T-helper 1 cell treated with Interleukin-12 subunit alpha and Interleukin-12 subunit beta and Interleukin-4 antibody, amounts not matched to agents 30 ng/mL and 1 ng/mL, for 36 hours (primary cell): ENCODE measurements around the gene MAP3K14. TPM values are rescaled to one million over a fixed set of nuclear protein-coding genes. Genes with fewer than 3 reads are reported as not detected.

Experiments
- intact Hi-C: fragments of 100-400 bp; cut with micrococcal nuclease; formaldehyde crosslinking; loops from one replicate; pipeline ENCODE4 v1.15.1; 2024
- total RNA-seq: library from RNA; stranded (reverse); gene quantifications from 2 replicates; pipeline ENCODE4 v1.2.3, GENCODE V29; 2022

MAP3K14 gene
- total RNA-seq, 1 donor from 2014 or later = 44.9 TPM

DNA sequence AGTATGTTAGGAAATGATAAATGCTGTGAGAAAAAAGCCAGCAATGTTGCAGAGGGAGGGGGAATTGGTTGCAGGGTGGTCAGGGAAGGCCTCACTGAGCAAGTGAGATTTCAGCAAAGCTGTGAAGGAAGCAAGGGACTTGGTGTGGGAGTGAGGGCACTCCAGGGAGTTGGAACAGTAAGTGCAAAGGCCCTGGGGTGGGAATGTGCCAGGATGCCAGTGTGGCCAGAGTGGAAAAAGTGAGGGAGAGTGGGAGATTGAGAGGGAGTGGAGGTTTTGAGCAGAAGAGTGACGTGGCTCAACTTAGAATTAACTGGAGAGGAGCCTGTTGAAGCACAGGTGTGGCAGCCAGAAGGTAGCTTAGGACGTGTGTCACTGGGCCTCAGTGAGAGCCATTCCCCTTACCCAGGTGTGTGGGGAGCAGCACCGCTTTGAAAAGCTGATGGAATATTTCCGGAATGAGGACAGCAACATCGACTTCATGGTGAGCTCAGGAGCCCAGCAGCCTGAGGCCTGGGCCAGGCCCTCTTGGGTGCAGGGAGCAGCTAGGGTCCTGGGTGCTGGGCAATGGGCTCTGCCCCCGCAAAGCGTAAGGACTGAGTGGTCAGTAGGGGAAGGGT lies 78.6 kb downstream of the MAP3K14 start:
- intact Hi-C loops = no loop called here

DNA sequence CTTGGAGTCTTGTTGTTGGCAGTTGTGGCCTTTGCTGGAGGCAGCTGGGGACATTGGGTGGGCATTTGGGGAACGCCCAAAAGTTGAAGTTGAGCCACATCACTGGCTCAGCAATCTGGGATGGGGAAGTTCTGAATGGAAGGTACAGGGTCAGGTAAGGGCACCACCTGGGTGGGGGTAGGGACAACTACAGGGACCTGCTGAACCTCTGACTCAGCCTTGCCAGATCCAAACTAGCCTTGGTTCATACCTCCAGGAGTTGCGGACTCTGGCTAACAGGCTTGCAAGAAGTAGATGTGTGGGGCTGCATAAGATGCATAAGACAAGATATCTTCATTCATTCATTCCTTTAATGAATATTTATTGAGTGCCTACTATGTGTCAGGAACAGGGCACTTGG lies 79.1 kb downstream of the MAP3K14 start:
- intact Hi-C loops = no loop called here

DNA sequence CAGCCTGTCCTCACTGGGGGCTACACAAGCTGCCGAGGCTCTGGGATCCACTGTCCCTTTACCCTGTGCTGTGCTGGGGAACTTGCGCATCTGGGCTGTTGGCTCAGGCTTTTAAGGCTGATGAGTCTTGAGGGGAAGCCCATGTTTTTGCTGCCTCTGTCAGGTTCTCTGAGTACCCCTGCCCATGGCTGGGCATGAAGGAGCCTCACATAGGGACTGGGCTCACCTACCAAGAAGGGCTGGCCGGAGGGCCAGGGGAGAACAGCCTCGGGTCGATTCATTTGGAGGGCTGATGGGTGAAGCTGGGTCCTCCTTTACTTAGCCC lies 80.6 kb downstream of the MAP3K14 start:
- intact Hi-C loops = no loop called here

DNA sequence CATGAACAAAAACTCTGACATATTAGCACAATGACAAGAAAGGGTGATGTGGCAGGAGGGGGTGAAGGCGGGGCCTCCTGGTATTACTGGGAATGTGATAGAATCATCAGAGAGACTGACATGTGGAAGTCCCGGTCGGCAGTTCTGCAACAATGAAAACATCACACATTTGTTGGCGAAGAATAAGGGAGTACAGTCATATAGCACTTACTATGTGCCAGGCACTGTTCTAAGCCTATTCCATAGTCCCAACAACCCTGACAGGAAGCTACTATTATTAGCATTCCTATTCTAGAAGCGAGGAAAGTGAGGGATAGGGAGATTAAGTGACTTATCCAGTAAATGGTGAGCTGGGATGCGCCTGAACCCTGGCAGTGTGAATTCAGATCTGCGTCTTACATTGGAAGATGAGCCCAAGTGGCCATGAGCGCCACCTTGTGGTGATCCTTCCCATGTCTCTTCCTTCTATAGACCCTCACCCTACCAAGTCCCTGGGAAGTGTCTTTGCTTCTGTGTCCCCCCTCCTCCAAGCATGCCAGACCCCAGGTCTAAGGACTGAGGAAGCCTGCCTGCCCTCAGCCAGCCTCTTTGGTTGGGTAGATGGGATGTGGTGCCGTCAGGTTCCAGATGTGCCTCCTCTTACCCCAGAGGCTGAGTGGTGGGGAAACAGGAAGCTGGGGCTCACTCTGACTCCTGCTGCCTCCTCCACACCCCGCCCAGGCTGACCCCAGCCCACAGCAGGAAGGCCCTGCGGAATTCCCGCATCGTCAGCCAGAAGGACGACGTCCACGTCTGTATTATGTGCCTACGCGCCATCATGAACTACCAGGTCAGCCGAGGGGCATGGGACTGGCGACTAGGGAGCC lies 81.2 kb downstream of the MAP3K14 start:
- intact Hi-C loops = loop anchor here (1.0 kb wide), 5 partner anchors 9 to 150 kb away; partner anchors contain the start of gene ACBD4

DNA sequence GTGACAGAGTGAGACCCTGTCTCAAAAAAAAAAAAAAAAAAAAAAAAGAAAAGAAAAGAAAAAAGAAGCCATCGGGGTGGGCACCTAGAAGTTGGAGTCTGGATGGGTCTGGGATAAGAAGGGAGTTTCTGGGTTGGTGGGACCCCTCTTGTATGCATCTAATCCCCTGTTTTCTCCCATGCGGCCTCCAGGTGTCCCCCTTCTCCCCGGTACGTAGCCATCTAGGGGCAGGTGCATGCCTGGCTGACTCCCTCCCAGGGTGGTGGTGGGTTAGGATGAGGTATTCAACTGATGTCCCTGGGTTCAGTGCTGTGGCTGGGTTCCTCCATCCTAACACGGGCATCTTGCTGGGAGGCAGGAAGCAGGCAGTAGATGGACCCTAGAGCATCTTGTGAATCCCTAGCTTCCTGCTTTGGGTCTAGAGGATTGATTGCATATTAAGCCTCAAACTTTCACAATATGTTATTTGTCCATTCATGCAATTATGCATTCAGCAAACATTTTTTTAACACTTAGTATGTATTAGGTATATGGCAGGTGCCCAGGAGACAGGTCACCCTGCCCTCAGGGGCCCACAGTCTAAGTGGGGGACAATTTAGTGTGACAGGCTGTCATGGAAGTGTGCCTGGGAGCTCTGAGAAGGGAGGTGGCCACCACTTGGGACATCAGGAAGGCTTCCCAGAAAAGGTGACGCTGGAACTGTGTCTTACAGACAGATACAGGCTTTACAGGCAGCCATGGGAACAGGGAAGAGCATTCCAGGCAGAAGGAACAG lies 82.0 kb downstream of the MAP3K14 start:
- intact Hi-C loops = loop anchor here (1.0 kb wide), 5 partner anchors 9 to 150 kb away; partner anchors contain the start of gene ACBD4

DNA sequence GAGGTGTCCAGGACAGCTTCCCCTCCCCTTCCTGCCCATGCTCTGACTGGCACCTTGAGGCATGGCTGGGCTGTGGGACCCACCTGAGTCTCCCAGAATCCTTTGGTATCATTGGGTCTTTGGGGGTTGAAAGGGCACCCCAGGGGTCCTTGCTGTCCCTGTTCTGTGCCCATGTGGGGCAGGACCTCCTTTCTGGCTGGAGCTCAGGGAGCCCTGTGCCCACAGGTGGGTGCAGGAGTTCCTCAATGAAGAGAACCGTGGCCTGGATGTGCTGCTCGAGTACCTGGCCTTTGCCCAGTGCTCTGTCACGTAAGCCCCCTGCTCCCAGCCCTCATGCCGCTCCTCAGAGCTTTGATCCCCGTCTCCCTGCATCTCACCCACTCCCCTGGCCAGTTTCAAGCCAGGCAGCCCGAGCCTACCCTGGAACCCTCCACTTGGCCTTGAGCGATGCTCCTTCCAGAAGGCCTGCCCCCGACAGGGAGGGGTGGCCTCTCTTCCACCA lies 83.3 kb downstream of the MAP3K14 start:
- intact Hi-C loops = no loop called here

DNA sequence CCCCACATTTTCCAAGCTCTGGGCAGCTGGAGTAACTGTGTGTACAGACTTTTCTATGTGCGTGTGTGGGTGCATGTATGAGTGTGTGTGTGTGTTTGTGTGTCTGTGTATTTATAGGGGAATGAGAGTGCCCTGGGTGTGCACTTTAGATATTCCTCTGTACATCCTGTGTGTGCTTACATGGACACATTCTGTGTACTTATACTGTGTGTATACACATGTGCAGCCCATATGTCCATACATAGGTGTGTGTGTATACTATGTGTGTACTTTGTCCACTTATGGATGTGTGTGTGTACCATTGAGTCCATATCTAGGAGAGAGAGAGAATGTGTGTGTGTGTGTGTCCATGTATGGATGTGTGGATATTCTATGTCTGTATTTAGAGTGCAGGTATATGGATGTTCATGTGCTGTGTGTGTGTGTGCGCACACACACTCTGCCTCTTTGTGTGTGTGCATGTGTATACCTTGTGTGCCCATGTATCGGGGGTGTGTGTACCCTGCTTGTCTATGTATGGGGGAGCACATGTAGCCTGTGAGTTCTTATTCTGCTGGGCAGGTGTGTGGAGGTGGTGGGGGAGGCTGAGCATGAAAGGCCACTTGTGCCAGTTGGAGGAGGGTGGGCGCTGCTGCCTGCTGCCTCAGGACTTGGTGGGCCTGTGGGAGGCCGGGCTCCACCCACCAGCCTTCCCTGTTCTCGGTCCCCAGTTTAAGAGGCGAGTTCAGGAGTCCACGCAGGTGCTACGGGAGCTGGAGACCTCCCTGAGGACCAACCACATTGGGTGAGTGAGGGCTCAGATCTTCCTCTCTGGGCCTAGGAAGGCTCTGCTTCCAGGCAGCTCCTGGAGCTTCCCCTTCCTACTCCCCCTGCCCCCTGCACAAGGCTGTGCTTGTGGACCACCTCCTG lies 84.1 kb downstream of the MAP3K14 start:
- intact Hi-C loops = no loop called here

DNA sequence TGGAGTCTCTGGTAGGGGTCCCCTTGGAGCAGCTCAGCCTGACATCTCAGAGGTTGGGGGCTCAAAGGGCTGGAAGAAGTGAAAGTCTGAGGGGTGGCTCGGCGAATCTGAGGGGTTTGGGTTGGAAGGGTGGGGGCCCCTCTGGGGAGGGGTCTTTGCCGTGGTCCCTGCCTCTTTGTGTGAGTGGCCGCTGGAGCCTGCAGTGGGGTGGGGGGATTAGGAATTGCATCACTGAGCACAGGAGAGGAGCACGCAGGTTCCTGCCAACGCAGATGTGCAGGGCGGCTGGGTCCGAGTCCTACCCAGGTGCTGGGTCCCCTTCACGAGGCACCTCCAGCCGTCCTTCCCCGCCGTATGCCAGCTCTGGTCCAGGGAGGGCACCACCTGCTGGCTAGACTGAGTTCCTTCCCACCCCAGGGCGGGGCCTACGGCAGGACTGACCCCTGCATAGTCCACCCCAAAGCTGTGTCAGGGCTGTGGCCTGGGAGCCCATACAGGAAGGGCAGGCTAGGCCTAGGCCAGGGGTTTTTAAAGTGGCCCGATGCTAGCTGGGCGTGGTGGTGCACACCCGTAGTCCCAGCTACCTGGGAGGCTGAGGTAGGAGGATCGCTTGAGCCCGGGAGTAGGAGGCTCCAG lies 85.2 kb downstream of the MAP3K14 start:
- intact Hi-C loops = no loop called here

DNA sequence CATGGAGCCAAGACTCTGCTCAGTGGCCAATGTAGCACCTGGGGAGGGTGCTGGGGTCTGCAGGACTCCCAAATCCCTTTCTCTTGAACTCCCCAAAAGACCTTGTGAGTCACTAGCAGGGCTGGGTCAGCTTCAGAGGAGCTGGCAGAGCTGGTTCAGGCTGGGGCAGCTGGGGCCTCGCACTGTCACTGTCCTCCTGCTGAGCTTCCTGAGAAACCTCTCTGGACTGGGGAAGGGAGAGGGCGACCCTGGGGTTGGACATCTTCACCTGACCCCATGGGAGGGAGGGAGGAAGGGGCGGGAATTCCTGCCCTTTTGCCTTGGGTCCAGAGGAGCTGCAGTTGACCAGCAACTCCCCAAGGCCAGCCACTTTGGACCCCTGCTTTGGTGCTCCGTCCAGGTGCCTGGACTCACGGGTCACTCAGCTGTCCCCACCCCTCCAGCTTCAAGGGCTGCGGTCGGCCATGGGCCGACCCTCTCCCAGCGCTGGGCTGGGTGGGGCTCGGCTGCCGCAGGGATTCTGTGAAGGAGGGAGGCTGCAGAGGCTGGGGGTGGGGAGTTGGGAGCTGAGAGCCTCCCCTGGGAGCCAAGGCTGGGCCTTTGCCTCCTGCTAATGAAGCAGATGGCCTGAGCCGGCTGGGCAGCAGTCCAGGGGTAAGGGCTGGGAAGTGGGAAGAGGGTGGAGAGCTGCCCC lies 85.9 kb downstream of the MAP3K14 start:
- intact Hi-C loops = no loop called here

DNA sequence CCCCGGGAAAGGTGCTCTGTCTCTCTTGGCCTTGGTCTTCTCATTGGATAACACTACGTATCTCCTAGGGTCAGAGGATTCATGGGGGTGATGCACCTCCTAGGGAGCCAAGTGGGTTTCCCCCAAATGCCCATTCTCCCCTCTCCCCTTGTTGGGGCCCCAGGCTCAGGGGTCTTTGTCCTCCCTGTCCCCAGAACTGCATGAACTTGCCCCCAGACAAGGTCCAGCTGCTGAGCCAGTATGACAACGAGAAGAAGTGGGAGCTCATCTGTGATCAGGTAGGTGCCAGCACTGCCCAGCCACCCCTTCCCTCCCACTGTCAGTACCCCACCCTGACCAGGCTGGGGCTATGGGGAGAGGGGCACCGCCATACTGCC lies 86.4 kb downstream of the MAP3K14 start:
- intact Hi-C loops = no loop called here

DNA sequence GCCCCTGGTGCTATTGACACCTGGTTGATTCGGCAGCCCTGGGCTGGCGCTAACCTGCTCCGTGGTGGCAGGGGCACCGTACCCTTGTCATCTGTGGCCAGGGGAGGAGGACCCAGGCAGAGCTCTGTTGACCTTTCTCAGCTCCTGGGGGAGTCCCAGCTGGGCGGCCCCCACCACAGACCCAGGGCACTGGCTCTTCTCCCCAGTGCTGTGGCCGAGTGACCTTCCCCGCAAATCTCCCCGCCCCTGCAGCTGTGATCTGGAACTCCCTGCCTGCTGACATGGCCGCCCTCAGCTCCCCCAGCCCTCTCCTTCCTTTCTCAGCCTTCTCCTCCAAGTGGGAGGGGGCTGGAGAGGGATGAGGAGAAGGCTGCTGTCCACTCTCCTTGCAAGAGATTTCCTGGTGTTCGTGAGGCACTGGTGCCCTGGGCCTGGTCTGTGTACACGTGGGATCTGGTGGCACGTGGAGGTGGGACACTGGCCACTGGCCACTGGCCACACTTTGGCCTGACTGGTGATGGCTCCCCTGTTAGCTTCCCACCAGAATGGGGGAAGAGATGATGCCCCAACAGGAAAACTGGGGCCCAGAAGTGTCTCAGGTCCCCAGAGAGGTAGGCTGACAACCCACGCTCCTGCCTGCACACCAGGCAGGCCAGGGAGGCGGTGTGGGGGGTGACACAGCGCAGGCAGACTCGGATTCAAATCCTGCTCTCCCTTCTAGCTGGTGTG lies 87.0 kb downstream of the MAP3K14 start:
- intact Hi-C loops = loop anchor here (1.0 to 10.0 kb wide), 3 partner anchors 10 to 265 kb away; partner anchors contain the start of gene C1QL1

DNA sequence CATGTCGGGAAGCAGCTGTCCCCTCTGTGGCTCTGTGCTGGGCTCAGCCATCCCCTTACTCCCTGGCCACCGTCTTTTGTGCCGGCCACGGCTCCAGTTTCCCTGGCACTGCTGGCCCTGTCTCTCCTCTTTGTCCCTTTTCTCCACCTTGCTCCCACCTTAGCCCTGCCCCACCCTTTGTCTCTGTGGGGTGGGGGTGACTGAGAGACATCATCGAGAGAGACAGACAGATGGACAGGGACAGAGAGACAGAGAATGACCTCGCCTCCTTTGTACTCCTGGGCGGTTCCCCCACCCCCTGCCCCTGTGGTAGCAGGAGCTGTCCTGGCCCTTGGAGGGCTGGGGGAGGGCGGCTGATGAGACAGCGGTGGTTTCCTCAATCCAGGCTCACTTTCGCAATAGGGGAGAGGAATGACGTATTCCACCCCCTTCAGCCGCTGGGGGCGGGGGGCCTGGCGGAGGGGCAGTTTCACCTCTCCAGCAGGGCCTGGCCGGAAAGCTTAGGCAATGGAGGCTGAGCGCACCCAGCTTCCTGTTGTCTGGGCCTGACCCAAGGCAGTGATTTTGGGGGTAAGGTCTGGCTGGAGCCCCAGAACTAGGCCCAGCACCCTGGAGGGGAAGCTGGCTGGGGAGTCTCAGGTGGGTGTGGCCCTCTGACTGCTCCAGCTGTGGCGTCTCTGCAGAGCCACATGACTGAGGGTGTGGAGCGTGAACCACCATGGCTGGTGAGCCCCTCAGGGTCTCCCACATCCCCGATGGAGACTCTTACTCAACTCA lies 87.9 kb downstream of the MAP3K14 start:
- intact Hi-C loops = loop anchor here (1.0 to 10.0 kb wide), 3 partner anchors 9 to 264 kb away; partner anchors contain the start of gene C1QL1

DNA sequence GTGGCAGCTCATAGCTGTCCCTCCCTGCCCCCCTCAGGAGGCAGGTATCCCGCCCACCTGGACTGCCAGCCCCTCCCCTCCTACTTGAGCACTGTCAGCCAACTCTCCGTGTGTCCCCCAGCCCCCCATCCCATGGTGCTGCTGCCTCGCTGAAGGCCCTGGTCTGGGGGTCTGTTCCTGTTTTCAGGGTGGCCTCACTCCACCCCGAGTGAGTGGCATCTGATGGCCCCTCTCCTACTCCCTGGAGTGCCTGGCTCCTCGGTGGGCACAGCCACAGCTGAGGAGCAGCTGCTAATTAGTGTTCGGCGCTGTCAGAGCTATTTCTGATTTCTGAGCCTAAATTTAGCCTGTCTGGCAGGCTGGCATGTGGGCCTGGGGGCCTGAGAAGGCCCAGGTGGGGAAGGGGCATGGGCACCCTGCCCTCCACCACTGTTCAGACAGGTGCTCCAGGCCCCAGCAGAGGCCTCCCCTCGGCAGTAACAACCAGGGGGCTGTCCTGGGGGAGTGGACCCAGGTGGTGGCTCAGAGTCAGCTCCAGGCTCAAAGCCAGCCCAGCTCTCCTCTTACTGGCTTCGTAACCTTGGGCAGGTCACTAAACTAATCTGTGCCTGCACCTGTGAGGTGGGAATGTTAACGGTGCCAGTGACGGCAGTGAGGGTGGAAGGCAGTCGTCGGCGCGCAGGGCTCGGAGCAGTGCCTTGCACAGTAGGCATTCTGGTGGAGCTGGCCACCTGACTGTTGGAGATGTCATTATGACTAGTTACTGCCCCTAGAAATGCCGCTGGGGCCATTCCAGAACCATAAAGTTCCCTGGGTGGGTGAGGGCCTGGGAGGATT lies 88.7 kb downstream of the MAP3K14 start:
- intact Hi-C loops = loop anchor here (2.0 to 10.0 kb wide), 2 partner anchors 67 to 263 kb away; partner anchors contain the start of genes C1QL1 and HEXIM2

DNA sequence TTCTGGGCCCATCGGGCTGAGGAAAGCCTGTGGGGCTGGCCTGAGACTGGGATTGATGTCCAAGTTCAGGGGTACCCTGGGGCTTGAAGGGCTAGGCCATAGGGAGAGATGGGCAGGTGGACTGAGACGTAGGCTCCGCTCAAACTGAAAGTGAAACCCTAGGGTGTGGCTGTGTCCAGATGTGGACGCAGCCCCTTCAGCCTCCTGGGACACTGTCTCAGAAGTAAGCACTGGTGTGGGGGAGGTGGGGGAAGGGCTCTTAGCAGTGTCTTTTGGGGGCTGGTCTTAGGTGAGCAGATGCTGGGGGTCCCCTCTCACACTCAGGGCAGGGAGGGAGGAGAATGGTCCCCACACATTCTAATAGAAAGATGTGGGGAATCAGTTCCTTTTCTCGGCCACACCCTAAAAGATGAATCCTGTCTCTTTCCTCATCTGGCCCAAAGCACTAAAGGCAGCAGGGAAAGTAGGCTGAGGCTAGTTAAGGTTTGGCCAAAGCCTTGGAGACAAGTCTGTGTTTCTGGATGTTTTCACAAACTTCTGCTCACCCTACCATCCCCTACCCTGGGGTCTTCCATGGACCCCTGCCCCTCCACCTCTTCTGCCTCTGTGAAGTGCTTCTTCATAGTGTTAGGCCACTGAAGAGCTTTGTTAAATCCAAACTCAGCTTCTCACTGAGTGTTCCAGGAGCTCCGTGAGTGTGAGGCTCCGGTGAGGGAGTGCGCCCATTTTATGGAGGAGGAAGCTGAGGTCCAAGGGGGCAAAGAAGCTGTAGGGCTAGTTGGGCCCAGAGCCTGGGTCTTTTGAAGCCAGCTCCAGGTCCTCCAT lies 89.5 kb downstream of the MAP3K14 start:
- intact Hi-C loops = loop anchor here (2.0 to 10.0 kb wide), 2 partner anchors 67 to 263 kb away; partner anchors contain the start of genes C1QL1 and HEXIM2

DNA sequence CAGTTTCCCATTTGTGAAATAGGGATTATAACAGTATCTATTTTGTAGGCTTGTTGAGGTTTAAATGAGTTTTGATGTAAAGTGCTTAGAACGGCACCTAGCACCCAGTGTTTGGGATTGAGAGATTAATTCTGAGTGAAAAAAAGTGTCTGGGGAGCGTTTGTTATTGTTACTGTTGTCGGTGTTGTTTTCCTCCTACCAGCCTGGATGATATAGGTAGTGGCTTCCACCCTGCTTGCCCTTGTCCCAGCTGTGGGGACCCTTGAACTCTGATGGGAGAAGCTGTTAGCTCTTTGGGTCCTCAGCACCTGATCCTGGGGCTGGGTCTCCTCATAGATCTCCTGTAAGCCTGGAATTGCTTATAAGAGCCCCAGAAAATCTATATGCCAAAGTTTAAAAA lies 90.2 kb downstream of the MAP3K14 start:
- intact Hi-C loops = loop anchor here (1.0 to 10.0 kb wide), 7 partner anchors 9 to 359 kb away; partner anchors contain the start of genes C1QL1, HEXIM1, HEXIM2 and MAP3K14
